Measurements from ENCODE around the gene ZNF383. TPM values are rescaled to one million over a fixed set of nuclear protein-coding genes. Genes with fewer than 3 reads are reported as not detected.
"Not testable (repeated sequence)": the region's sequence is repeated elsewhere in the genome, so short reads cannot be mapped to it uniquely, and the experiment has no call there.

ZNF383 gene
- 10 to 100 TPM in 1 of 2 experiments, 1 to 10 TPM in 1; 9.3 to 10.8 TPM for total RNA-seq

DNA sequence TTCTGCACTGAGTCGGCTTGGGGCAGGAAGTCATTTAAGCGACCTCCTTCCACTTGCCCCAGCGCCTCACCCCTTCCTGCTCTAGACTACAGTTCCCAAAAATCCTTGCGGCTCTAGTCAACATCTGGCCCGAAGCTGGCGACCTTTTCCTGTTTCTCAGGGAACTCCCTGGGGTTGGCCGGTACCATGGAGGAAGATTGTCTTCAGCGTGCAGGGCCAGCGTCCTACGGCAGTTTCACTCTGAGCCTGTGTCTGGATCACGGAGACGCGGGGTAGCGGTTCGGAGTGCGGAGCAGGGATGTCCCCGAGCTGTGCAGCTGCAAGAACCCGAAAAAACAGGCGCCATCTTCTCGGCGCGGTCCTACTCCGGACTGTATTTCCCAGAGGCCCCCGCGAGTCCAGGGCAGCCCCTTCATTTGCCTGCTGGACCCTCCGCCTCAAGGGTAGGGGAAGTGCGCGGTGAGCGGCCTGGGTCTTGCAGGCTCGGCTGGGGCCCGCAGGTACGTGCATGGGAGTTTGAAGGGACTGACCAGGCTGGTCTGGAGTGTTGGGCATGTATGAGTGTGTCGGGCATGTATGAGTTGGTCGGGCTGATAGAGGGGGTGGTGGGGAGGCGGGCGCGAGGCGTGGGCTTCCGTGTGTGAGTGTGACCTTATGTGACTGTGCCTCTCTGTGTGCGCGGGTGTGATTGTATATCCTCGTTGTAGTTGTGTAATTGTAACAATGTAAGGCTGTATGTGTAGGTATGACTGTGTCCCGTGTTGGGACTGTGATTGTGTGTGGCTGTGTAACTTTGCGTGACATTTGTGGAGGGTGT is at the start of gene ZNF383:
ZNF383 (plus strand) TSS at position 440 of the 817 bp plus-strand sequence. CDS start 12,240 bp downstream, outside the sequence.
- ATAC-seq: peak; percentile 89
- peak; percentile 92 for DNase-seq
- CTCF ChIA-PET: interaction anchor here (0.8 to 1.8 kb wide), 2 partner anchors 45 to 76 kb away, joined by 4 to 7 read pairs; partner anchors contain the start of gene ZNF585A
- peak within 1 kb of the TSS; percentile 89 for H3K4me3 Mint-ChIP-seq
- H3K27ac Mint-ChIP-seq: peak within 1 kb of the TSS; percentile 93
- peaks cover 53% of the 10 kb centered on the region for H3K36me3 Mint-ChIP-seq
- H3K27me3 Mint-ChIP-seq: no peaks in the 10 kb centered on the region
- H3K4me1 Mint-ChIP-seq: peaks cover 19% of the 10 kb centered on the region
- H3K9me3 Mint-ChIP-seq (ENCODE audit: low read depth): peaks cover 12% of the 10 kb centered on the region

DNA sequence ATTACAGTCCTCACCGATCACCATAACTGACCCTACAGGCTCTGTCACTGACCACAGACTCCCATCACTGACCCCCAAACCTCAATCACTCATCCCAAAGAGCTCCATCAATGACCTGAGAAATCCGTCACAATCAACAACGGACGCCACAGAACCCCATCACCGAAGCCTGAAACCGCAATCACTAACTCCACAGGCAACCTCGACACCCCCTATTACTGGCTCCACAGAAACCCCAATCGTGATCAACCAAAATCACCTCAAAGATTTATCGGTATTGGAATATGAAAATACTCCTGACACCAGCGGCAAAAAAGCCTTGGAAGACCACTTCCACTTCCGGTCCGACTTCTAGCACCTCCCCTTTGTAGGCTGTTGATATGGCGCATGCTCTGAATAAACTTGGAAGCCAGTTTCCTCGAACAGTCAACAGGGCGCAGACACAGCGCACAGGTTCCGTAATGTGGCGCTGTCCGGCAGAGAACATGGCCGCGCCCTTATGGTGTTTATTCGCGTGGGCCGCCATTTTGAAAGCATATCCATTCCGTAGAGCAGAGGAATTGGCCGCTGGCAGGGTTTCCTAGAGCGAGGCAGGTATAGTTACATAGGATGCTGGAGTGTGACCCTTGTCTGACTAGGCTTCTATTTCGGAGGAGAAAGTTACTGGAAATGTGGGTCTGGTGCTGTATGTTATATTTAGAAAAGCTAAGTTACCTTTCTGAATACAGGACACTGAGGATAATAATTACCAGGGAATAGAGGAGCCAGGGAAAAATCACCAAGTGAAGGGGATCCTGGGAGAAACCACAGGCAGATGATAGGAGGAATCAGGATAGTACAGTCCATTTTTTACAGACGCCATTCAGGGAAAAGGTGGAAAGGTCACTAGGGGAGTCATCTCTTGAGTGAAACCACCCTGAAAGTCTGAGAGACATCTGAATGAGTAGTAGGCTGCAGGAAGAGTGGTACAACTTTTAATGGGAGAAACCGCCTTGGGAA is 45.3 kb upstream of the ZNF383 start, which contains the start of gene ZNF585A:
ZNF585A (minus strand) TSS at position 328 of the 999 bp plus-strand sequence. CDS start 2,785 bp downstream, outside the sequence.
- Mint-ChIP-seq H3K27ac (no peak within 1 kb of the TSS), H3K4me3 (no peak within 1 kb of the TSS), H3K27me3 (no peaks in the 10 kb centered on the region), H3K36me3 (peaks cover 32% of the 10 kb centered on the region), H3K9me3 (ENCODE audit: low read depth) (peaks cover 33% of the 10 kb centered on the region), H3K4me1 (no peaks in the 10 kb centered on the region)
- DNase-seq (peak; percentile 94), ATAC-seq (peak; percentile 100)
- CTCF ChIA-PET: interaction anchor here (0.6 to 2.0 kb wide), 3 partner anchors 31 to 145 kb away, joined by 3 to 7 read pairs (median 6); partner anchors contain the start of gene ZNF383

DNA sequence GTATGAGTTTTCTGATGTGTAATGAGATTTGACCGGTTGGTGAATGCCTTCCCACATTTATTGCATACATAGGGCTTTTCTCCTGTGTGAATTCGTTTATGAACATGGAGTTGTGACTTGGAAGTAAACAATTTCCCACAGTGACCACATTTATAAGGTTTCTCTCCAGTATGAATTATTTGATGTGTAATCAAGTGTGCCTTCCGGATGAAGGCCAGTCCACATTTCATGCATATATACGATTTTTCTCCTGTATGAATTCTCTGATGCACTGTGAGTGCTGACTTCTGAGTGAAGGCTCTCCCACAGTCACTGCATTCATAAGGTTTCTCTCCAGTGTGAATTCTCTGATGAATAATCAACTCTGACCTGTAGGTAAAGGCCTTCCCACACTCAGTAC is 31.9 kb upstream of the ZNF383 start:
- H3K27me3 Mint-ChIP-seq, DNase-seq, CTCF ChIA-PET, H3K4me3 Mint-ChIP-seq, H3K27ac Mint-ChIP-seq, ATAC-seq, H3K4me1 Mint-ChIP-seq: not testable (repeated sequence)
- Mint-ChIP-seq H3K9me3 (ENCODE audit: low read depth) (peaks cover 49% of the 10 kb centered on the region), H3K36me3 (peaks cover 65% of the 10 kb centered on the region)

DNA sequence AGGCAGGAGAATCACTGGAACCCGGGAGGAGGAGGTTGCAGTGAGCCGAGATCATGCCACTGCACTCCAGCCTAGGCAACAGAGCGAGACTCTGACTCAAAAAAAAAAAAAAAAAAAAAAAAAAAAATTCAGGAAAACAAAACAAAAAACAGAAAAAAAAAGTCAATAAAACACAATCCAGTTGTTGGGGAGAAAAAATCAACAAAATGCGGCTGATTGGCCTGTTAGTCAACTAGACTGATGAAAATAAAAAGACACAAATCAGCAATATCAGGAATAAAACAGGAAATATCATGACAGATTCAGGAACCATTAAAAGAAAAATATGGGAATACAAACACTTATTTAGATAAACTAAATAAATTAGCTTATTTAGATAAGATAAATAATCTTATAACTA is 22.8 kb upstream of the ZNF383 start:
- not testable (repeated sequence) for H3K4me1 Mint-ChIP-seq, H3K27me3 Mint-ChIP-seq, H3K4me3 Mint-ChIP-seq, H3K27ac Mint-ChIP-seq, ATAC-seq, DNase-seq
- CTCF ChIA-PET: interaction anchor here (0.8 kb wide), 1 partner anchor 196 kb away, joined by 3 read pairs; no protein-coding TSS in a partner anchor
- Mint-ChIP-seq H3K36me3 (peaks cover 64% of the 10 kb centered on the region), H3K9me3 (ENCODE audit: low read depth) (peaks cover 26% of the 10 kb centered on the region)

DNA sequence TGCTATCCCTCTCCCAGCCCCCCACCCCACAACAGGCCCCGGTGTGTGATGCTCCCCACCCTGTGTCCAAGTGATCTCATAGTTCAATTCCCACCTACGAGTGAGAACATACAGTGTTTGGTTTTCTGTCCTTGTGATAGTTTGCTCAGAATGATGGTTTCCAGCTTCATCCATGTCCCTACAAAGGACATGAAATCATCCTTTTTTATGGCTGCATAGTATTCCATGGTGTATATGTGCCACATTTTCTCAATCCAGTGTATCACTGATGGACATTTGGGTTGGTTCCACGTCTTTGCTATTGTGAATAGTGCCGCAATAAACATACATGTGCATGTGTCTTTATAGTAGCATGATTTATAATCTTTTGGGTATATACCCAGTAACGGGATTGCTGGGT is 20.9 kb upstream of the ZNF383 start:
- DNase-seq, H3K4me1 Mint-ChIP-seq, ATAC-seq, H3K27me3 Mint-ChIP-seq, H3K4me3 Mint-ChIP-seq, CTCF ChIA-PET, H3K27ac Mint-ChIP-seq: not testable (repeated sequence)
- H3K9me3 Mint-ChIP-seq (ENCODE audit: low read depth): peaks cover 20% of the 10 kb centered on the region
- peaks cover 58% of the 10 kb centered on the region for H3K36me3 Mint-ChIP-seq

DNA sequence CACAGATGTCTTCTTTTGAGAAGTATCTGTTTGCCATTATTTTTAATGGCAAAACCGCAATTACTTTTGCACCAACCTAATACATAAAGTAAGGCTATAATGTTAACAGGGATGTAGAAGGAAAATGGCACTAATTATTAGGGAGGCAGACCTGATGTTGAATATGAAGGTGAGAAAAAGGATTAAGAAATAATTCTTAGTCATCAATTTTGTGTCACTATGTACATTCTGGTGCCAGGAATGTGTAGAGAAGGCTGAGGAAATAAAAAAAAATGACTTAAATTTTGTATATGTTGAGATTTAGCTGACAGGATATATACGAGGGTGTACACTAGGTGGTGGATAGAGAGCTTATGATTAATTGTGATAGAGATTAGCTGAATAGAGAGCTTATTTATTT is 20.2 kb upstream of the ZNF383 start:
- Mint-ChIP-seq H3K4me1 (no peaks in the 10 kb centered on the region), H3K9me3 (ENCODE audit: low read depth) (peaks cover 18% of the 10 kb centered on the region), H3K36me3 (peaks cover 62% of the 10 kb centered on the region), H3K4me3 (no peak overlapping the region), H3K27me3 (no peaks in the 10 kb centered on the region), H3K27ac (no peak overlapping the region)
- DNase-seq: no peak
- ATAC-seq: no peak
- CTCF ChIA-PET: interaction anchor here (0.7 to 2.1 kb wide), 2 partner anchors 13 to 42 kb away, joined by 3 to 5 read pairs; partner anchors contain the start of gene ZNF585B

DNA sequence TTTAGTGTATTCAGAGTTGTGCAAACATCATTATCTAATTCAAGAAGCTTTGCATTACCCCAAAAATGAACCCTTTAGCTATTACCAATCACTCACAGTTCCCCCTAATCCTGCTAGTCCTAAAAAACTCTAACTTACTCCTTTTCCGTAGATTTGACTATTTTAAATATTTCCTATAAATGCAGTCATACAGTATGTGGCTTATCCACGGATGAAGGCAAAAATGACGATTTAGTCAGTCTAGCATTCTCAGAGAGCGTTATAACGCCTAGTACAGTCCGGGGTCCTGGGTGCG is 587 bp upstream of the ZNF383 start:
- DNase-seq: no peak
- ATAC-seq: no peak
- Mint-ChIP-seq H3K4me3 (peak overlapping the region; percentile 89), H3K4me1 (peaks cover 19% of the 10 kb centered on the region), H3K27me3 (no peaks in the 10 kb centered on the region), H3K27ac (peak overlapping the region; percentile 93), H3K36me3 (peaks cover 51% of the 10 kb centered on the region), H3K9me3 (ENCODE audit: low read depth) (peaks cover 8% of the 10 kb centered on the region)
- CTCF ChIA-PET: interaction anchor here (0.8 to 1.8 kb wide), 2 partner anchors 45 to 76 kb away, joined by 4 to 7 read pairs; partner anchors contain the start of gene ZNF585A

DNA sequence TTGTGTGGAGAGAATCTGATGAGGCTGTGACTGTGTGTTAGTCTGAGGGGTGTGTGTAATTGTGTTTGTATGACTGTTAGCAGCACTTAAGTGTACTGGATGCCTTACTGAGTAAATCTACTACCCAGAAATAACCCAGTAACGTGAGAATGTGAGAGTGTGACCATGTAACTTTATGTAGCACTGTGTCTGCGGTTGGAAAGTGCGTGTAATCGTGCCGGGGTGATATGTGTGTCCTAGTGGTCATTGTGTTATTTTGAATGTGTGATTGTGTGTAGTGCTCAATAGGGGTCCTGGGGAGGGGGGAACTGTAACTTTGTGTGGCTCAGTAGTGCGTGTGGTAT is 550 bp downstream of the ZNF383 start:
- peaks cover 19% of the 10 kb centered on the region for H3K4me1 Mint-ChIP-seq
- DNase-seq: peak; percentile 59

DNA sequence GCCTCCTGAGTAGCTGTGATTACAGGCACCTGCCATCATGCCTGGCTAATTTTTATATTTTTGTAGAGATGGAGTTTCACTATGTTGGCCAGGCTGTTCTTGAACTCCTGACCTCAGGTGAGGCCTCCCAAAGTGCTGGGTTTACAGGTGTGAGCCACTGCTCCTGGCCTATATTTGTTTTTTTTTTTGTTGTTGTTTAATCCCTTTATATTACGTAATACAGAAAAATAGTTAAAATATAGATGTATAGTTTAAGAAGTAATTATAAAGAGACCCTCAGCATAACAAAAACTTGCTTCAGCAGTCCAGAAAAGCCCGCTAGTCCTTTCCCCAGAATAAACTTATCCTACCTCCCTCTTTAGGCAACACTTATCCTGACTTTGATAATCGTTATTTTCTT is 2.4 kb downstream of the ZNF383 start:
- DNase-seq: no peak
- Mint-ChIP-seq H3K36me3 (peaks cover 62% of the 10 kb centered on the region), H3K4me1 (peaks cover 19% of the 10 kb centered on the region), H3K27me3 (no peaks in the 10 kb centered on the region), H3K27ac (no peak overlapping the region), H3K4me3 (no peak overlapping the region), H3K9me3 (ENCODE audit: low read depth) (peaks cover 9% of the 10 kb centered on the region)
- CTCF ChIA-PET: no interaction called here
- ATAC-seq: no peak

More for the DNA sequence above, 550 bp downstream of the ZNF383 start:
- Mint-ChIP-seq H3K4me3 (peak overlapping the region; percentile 89), H3K9me3 (ENCODE audit: low read depth) (peaks cover 14% of the 10 kb centered on the region), H3K27me3 (no peaks in the 10 kb centered on the region), H3K27ac (peak overlapping the region; percentile 93), H3K36me3 (peaks cover 56% of the 10 kb centered on the region)
- peak; percentile 5 for ATAC-seq
- CTCF ChIA-PET: no interaction called here

DNA sequence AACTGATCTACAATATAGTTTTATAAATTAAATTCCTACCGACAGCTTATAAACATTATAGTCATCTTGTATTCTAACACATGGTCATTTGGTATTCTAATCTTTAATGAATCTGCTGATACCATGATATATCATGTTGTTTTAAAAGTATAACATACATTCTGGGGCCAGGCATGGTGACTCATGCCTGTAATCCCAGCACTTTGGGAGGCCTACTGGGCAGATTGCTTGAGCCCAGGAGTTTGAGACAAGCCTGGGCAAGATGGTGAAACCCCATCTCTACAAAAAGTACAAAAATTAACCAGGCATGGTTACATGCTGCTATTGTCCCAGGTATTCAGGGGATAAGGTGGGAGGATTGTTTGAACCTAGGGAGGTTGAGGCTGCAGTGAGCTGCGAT is 3.1 kb downstream of the ZNF383 start:
- peaks cover 19% of the 10 kb centered on the region for H3K4me1 Mint-ChIP-seq
- H3K4me3 Mint-ChIP-seq: no peak overlapping the region
- H3K36me3 Mint-ChIP-seq: peaks cover 66% of the 10 kb centered on the region
- H3K27ac Mint-ChIP-seq: no peak overlapping the region
- CTCF ChIA-PET: no interaction called here
- H3K9me3 Mint-ChIP-seq (ENCODE audit: low read depth): peaks cover 9% of the 10 kb centered on the region
- ATAC-seq: no peak
- no peak for DNase-seq
- no peaks in the 10 kb centered on the region for H3K27me3 Mint-ChIP-seq

DNA sequence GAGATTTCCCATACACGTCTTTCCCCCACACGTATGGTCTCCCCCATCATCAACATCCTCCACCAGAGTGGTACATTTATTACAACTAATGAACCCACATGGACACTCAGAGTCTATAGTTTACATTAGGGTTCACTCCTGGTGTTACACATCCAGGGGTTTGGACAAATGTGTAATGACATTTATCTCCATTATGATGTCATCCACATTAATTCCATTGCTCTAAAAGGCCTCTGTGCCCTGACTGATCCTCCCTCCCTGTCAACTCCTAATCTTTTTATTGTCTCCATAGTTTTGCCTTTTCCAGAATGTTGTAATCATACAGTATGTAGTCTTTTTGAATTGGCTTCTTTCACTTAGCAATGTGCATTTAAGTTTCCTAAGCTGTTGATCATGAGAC is 8.2 kb downstream of the ZNF383 start:
- no peaks in the 10 kb centered on the region for H3K27me3 Mint-ChIP-seq
- no peak overlapping the region for H3K27ac Mint-ChIP-seq
- H3K36me3 Mint-ChIP-seq: peaks cover 75% of the 10 kb centered on the region
- H3K9me3 Mint-ChIP-seq (ENCODE audit: low read depth): peaks cover 21% of the 10 kb centered on the region
- DNase-seq (no peak), ATAC-seq (no peak)
- CTCF ChIA-PET: no interaction called here
- H3K4me1 Mint-ChIP-seq: no peaks in the 10 kb centered on the region
- H3K4me3 Mint-ChIP-seq: no peak overlapping the region

DNA sequence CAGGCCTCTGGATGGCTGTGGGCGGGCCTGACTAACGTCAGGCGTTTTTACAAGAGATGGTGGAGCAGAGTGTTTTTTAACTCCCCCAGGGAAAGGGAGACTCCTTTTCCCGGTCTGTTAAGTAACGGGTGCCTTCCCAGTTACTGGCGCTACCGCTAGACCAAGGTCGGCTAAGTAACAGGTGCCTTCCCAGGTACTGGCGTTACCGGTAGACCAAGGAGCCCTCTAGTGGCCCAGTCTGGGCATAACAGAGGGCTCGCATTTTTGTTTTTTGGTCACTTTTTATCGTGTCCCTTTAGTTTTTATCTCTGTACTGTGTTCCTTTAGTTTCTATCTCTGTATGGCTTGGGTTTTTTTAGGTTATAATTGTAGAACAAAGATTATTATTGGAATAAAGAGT is 10.0 kb downstream of the ZNF383 start:
- ATAC-seq: no peak
- Mint-ChIP-seq H3K4me3 (no peak overlapping the region), H3K4me1 (no peaks in the 10 kb centered on the region), H3K27me3 (no peaks in the 10 kb centered on the region), H3K27ac (no peak overlapping the region), H3K9me3 (ENCODE audit: low read depth) (peaks cover 20% of the 10 kb centered on the region), H3K36me3 (peaks cover 71% of the 10 kb centered on the region)
- DNase-seq: no peak
- CTCF ChIA-PET: no interaction called here

DNA sequence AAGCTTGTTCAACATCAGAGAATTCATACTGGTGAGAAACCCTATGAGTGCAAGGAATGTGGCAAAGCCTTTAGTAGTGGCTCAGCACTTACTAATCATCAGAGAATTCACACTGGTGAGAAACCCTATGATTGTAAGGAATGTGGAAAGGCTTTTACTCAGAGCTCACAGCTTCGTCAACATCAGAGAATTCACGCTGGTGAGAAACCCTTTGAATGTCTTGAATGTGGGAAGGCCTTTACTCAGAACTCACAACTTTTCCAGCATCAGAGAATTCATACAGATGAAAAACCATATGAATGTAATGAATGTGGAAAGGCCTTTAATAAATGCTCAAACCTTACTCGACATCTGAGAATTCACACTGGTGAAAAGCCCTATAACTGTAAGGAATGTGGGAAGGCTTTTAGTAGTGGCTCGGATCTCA is 25.2 kb downstream of the ZNF383 start:
- Mint-ChIP-seq H3K27ac (no peak overlapping the region), H3K4me1 (no peaks in the 10 kb centered on the region), H3K36me3 (peaks cover 69% of the 10 kb centered on the region), H3K9me3 (ENCODE audit: low read depth) (peaks cover 37% of the 10 kb centered on the region), H3K4me3 (no peak overlapping the region), H3K27me3 (no peaks in the 10 kb centered on the region)
- CTCF ChIA-PET: no interaction called here
- ATAC-seq: no peak
- DNase-seq: no peak

All from activated CD8-positive, alpha-beta memory T cell treated with anti-CD3 and anti-CD28 coated beads, Interleukin-2, amount 10 ng/mL, durations not matched to agents 7 days and 5 days (primary cell).